Esophagus muscularis mucosa (tissue), 4 donors: ENCODE measurements around the gene PREX1. TPM values are rescaled to one million over a fixed set of nuclear protein-coding genes. Genes with fewer than 3 reads are reported as not detected.

Experiments used
- DNase-seq: peaks from one replicate; pipeline ENCODE4 v3.0.0-alpha.2; 2017; ENCODE audit errors: extremely low spot score
- H3K27ac ChIP-seq, 4 donors: fragments of 200-600 bp; sonication (generic); replicated peaks in 1 of 4; 1 replicate in 3 of 4; 2 replicates in 1 of 4; pipeline ENCODE4 v1.5.1; 2016 to 2019; ENCODE audit warnings: mild to moderate bottlenecking in 1 of 4
- H3K27me3 ChIP-seq, 4 donors: fragments of 200-600 bp; sonication (generic); one replicate each; pipeline versions ENCODE4 v1.5.1 to v1.6.0; 2016 to 2019
- H3K36me3 ChIP-seq, 4 donors: fragments of 200-600 bp; sonication (generic); one replicate each; pipeline ENCODE4 v1.5.1; 2016 to 2019
- H3K4me1 ChIP-seq, 4 donors: fragments of 200-600 bp; sonication (generic); one replicate each; pipeline ENCODE4 v1.5.1; 2016 to 2019
- H3K4me3 ChIP-seq, 4 donors: fragments of 200-600 bp; sonication (generic); 1 replicate in 2 of 4; 2 replicates in 2 of 4; pipeline ENCODE4 v1.5.1; 2016 to 2019; ENCODE audit warnings: mild to moderate bottlenecking in 4 of 4, moderate library complexity in 1 of 4
- H3K9me3 ChIP-seq, 4 donors: fragments of 200-600 bp; sonication (generic); 1 replicate in 3 of 4; 2 replicates in 1 of 4; pipeline ENCODE4 v1.5.1; 2016 to 2019
- EP300 ChIP-seq: sonication (generic); formaldehyde crosslinking; IDR thresholded peaks from one replicate; pipeline ENCODE4 v1.6.1; 2017; ENCODE audit warnings: antibody characterized with exemption
- POLR2A ChIP-seq: fragments of 450-650 bp; IDR thresholded peaks from one replicate; pipeline ENCODE4 v1.6.1; 2017; ENCODE audit warnings: antibody characterized with exemption, moderate library complexity, mild to moderate bottlenecking, low read depth
- POLR2AphosphoS5 ChIP-seq, 2 donors: sonication (generic); formaldehyde crosslinking; IDR thresholded peaks; one replicate each; pipeline ENCODE4 v1.6.1; 2017; ENCODE audit warnings: antibody characterized with exemption in 2 of 2
- WGBS: methylation state at CpG from one replicate; pipeline ENCODE4 v1.1.5; 2018; 5-methylcytosine and 5-hydroxymethylcytosine counted together
- intact Hi-C: fragments of 100-400 bp; cut with DNase I; formaldehyde crosslinking; loops from one replicate; pipeline ENCODE4 v1.15.1; 2023
- total RNA-seq, 4 donors: library from RNA; depleted of rRNA; stranded (reverse); fragments of >200 nt; gene quantifications; one replicate each; pipeline versions ENCODE4 v1.1.0 to v1.2.1, GENCODE V29; 2016
- TF ChIP-seq, protein P1 (sequence below), 3 experiments: fragments of 200-600 bp in 2 of 3; fragments of 450-650 bp in 1 of 3; sonication (generic) in 2 of 3; IDR thresholded peaks; one replicate each; pipeline ENCODE4 v1.5.1; 2017 to 2019; ENCODE audit warnings: antibody characterized with exemption in 3 of 3, mild to moderate bottlenecking in 2 of 3, moderate library complexity in 1 of 3

The PREX1 gene
- total RNA-seq, 4 donors from 2014 or later: 20.8 to 37.1 (median 24.3) TPM

DNA sequence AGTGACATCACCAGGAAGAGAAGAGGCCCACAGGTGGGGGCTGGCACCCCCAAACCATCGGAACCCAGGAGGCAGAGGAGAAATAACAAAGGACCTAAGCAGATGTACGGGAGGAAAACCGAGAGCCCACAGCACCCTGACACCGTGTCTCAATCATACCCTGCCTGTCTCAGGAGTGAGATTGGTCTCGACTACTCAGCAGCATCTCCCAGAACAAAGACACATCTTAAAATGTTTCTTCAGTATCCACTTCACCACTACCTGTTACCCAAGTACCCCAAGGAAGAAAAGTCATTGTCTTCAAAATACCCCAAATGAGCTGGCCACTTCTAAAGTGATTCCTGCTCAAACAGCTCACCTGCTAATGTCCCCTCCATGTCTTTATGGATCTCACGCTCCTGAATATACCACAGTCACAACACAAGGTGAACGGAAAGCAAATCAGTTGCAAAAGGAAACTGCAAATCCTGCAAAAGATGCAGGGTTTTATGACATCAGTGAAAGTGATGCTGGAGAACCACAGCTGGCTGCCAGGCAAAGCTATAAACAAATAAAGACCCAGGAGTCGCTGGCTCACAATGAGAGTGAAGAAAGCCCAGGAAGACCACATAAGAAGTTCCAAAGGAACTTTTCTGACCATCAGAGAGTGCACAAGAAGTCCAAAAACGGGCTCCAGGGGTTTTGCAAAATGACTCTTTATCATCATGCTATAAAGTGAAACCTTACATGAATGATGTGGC lies 44.1 kb downstream of the PREX1 start:
- DNase-seq: no peak
- no peaks in the 10 kb centered on the region for H3K36me3 ChIP-seq
- peaks cover 0 to 7% (median 3%) of the 10 kb centered on the region in 4 donors for H3K9me3 ChIP-seq
- no peaks in the 10 kb centered on the region for H3K27me3 ChIP-seq
- intact Hi-C loops: no loop called here
- peaks cover 0 to 28% (median 12%) of the 10 kb centered on the region in 4 donors for H3K4me1 ChIP-seq
- H3K4me3 ChIP-seq: no peak overlapping the region
- H3K27ac ChIP-seq: no peak overlapping the region
- 75% methylated on average over 9 of the region's 9 CpGs for WGBS
- TF ChIP-seq POLR2A: no peak
- no peak for TF ChIP-seq EP300
- no peak for TF ChIP-seq POLR2AphosphoS5 (IDR thresholded peaks at IDR 0.05)
- TF ChIP-seq, protein P1, sequence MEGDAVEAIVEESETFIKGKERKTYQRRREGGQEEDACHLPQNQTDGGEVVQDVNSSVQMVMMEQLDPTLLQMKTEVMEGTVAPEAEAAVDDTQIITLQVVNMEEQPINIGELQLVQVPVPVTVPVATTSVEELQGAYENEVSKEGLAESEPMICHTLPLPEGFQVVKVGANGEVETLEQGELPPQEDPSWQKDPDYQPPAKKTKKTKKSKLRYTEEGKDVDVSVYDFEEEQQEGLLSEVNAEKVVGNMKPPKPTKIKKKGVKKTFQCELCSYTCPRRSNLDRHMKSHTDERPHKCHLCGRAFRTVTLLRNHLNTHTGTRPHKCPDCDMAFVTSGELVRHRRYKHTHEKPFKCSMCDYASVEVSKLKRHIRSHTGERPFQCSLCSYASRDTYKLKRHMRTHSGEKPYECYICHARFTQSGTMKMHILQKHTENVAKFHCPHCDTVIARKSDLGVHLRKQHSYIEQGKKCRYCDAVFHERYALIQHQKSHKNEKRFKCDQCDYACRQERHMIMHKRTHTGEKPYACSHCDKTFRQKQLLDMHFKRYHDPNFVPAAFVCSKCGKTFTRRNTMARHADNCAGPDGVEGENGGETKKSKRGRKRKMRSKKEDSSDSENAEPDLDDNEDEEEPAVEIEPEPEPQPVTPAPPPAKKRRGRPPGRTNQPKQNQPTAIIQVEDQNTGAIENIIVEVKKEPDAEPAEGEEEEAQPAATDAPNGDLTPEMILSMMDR (IDR thresholded peaks at IDR 0.05): no peak

DNA sequence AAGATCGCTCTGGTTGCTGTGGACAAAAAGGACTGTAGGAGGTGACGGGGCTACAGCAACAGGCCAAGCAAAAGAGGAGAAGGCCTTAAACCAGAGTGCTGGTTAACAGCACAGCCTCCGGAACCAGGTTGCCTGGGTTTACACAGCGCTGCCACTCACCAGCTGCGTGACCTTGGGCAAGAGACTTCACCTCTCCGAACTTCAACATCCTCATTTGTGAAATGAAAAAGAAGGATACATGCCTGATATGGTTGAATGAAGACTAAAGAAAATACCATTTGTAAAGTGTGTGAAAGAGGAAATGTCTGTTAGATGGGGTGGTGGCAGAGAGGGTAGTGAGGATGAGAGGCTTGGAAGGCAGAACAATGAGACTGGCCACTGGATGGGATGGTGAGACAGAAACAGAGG lies 44.9 kb downstream of the PREX1 start:
- 89% methylated on average over 6 of the region's 6 CpGs for WGBS
- no peak overlapping the region for H3K4me3 ChIP-seq
- intact Hi-C loops: no loop called here

DNA sequence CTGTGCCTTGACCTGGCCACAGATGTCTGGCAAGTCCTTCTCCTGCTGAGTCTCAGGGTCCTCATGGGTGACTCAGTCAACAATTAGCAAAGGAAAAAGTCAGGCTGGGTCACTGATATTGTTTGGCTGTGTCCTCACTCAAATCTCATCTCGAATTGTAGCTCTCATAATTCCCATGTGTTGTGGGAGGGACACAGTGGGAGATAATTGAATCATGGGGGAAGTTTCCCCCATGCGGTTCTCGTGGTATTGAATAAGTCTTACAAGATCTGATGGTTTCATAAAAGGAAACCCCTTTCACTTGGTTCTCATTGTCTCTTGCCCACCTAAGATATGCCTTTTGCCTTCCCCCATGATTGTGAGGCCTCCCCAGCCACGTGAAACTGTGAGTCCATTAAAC lies 45.7 kb downstream of the PREX1 start:
- TF ChIP-seq POLR2A (no peak), POLR2AphosphoS5 (IDR thresholded peaks at IDR 0.05) (no peak), EP300 (no peak)
- TF ChIP-seq, protein P1 (IDR thresholded peaks at IDR 0.05): no peak
- H3K4me1 ChIP-seq: peaks cover 0 to 18% (median 9%) of the 10 kb centered on the region in 4 donors
- no peaks in the 10 kb centered on the region for H3K27me3 ChIP-seq
- intact Hi-C loops: no loop called here
- peaks cover 0 to 7% (median 3%) of the 10 kb centered on the region in 4 donors for H3K9me3 ChIP-seq
- no peak overlapping the region for H3K27ac ChIP-seq
- no peak overlapping the region for H3K4me3 ChIP-seq
- no peaks in the 10 kb centered on the region for H3K36me3 ChIP-seq
- DNase-seq: no peak
- WGBS: 84% methylated on average over 4 of the region's 4 CpGs

More for the DNA sequence above, 44.9 kb downstream of the PREX1 start:
- Histone ChIP-seq H3K27me3 (no peaks in the 10 kb centered on the region), H3K27ac (no peak overlapping the region), H3K4me1 (peaks cover 0 to 21% (median 12%) of the 10 kb centered on the region in 4 donors), H3K9me3 (peaks cover 0 to 7% (median 3%) of the 10 kb centered on the region in 4 donors), H3K36me3 (no peaks in the 10 kb centered on the region)
- no peak for DNase-seq
- no peak for TF ChIP-seq POLR2AphosphoS5 (IDR thresholded peaks at IDR 0.05)
- no peak for TF ChIP-seq POLR2A
- no peak for TF ChIP-seq EP300
- TF ChIP-seq, protein P1 (IDR thresholded peaks at IDR 0.05): no peak

DNA sequence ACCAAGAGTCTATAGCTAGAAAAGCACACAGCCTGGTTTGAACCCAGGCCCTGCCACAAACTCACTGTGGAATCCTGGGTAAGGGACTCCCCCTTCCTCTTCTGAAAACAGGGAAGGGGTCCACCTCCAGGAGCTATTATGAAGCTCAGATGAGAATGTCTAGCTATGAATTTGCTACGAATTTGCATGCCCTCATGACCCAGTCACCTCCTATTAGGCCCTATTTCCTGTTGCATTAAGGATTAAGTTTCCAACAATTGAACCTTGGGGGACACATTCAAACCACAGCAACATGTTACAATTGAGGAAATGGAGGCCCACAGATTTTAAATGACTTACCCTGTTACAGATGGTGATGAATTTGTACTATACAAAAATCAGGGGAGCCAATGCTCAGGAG lies 46.2 kb downstream of the PREX1 start:
- intact Hi-C loops: no loop called here
- no peak for DNase-seq

More for the DNA sequence above, 46.2 kb downstream of the PREX1 start:
- H3K9me3 ChIP-seq: peaks cover 0 to 7% (median 3%) of the 10 kb centered on the region in 4 donors
- no peaks in the 10 kb centered on the region for H3K36me3 ChIP-seq
- no peak overlapping the region for H3K4me3 ChIP-seq
- H3K4me1 ChIP-seq: peaks cover 0 to 18% (median 6%) of the 10 kb centered on the region in 4 donors
- no peak overlapping the region for H3K27ac ChIP-seq
- 55% methylated on average over 1 of the region's 1 CpG for WGBS
- no peak for TF ChIP-seq POLR2AphosphoS5 (IDR thresholded peaks at IDR 0.05)
- TF ChIP-seq, protein P1 (IDR thresholded peaks at IDR 0.05): no peak
- no peak for TF ChIP-seq POLR2A
- TF ChIP-seq EP300: no peak
- H3K27me3 ChIP-seq: no peaks in the 10 kb centered on the region
